ENCODE data around the gene NRCAM. TPM values are rescaled to one million over a fixed set of nuclear protein-coding genes. Genes with fewer than 3 reads are reported as not detected.

NRCAM gene
- total RNA-seq, 1 donor from 2014 or later, result 9.3 TPM

GRCh38 chr7:108210796-108211195 is 245.4 kb downstream of the NRCAM start:
- no peak overlapping the region for H3K9ac ChIP-seq (ENCODE audit: low read length)
- H3K79me2 ChIP-seq (ENCODE audit: insufficient read depth, low read length), result no peaks in the 10 kb centered on the region
- H3K4me3 ChIP-seq (ENCODE audit: insufficient read depth, low read depth, low read length), result no peak overlapping the region
- H3K4me1 ChIP-seq (ENCODE audit: insufficient read depth, low read length), result peaks cover 10% of the 10 kb centered on the region
- no peaks in the 10 kb centered on the region for H3K36me3 ChIP-seq (ENCODE audit: insufficient read depth, low read length)
- H3K9me3 ChIP-seq (ENCODE audit: insufficient read depth, low read depth, low read length), result no peaks in the 10 kb centered on the region
- TF ChIP-seq EZH2 (IDR thresholded peaks at IDR 0.05; ENCODE audit: insufficient read depth, low read length), result no peak
- no peak for TF ChIP-seq CTCF (IDR thresholded peaks at IDR 0.05; ENCODE audit: insufficient read depth, low read depth, low read length)
- DNase-seq (ENCODE audit: low read depth), result no peak
- H2AFZ ChIP-seq (ENCODE audit: low read depth, low read length), result no peak overlapping the region
- Mint-ChIP-seq H3K36me3 (ENCODE audit: low read depth, unreplicated experiment) (peaks cover 2% of the 10 kb centered on the region), H3K27ac (ENCODE audit: unreplicated experiment) (peak overlapping the region; percentile 31), H3K27me3 (ENCODE audit: low read depth, unreplicated experiment) (no peaks in the 10 kb centered on the region), H3K9me3 (ENCODE audit: unreplicated experiment) (peaks cover 2% of the 10 kb centered on the region), H3K4me3 (ENCODE audit: unreplicated experiment) (peak overlapping the region; percentile 35), H3K4me1 (ENCODE audit: low read depth, unreplicated experiment) (peaks cover 9% of the 10 kb centered on the region)
- H3K4me2 ChIP-seq (ENCODE audit: low read length), result no peak overlapping the region
- H4K20me1 ChIP-seq (ENCODE audit: insufficient read depth, low read length), result no peaks in the 10 kb centered on the region
- no peak overlapping the region for H3K27ac ChIP-seq (ENCODE audit: low read depth, low read length)
- FAIRE-seq, result no peak
- no peaks in the 10 kb centered on the region for H3K27me3 ChIP-seq (ENCODE audit: insufficient read depth, low read length)

GRCh38 chr7:108205311-108205710 is 250.9 kb downstream of the NRCAM start:
- Histone ChIP-seq H3K79me2 (ENCODE audit: insufficient read depth, low read length) (no peaks in the 10 kb centered on the region), H3K27ac (ENCODE audit: low read depth, low read length) (no peak overlapping the region), H3K4me3 (ENCODE audit: insufficient read depth, low read depth, low read length) (no peak overlapping the region), H2AFZ (ENCODE audit: low read depth, low read length) (no peak overlapping the region), H4K20me1 (ENCODE audit: insufficient read depth, low read length) (no peaks in the 10 kb centered on the region), H3K4me1 (ENCODE audit: insufficient read depth, low read length) (no peaks in the 10 kb centered on the region), H3K9ac (ENCODE audit: low read length) (no peak overlapping the region), H3K9me3 (ENCODE audit: insufficient read depth, low read depth, low read length) (no peaks in the 10 kb centered on the region), H3K4me2 (ENCODE audit: low read length) (no peak overlapping the region), H3K27me3 (ENCODE audit: insufficient read depth, low read length) (no peaks in the 10 kb centered on the region), H3K36me3 (ENCODE audit: insufficient read depth, low read length) (no peaks in the 10 kb centered on the region)
- no peak for FAIRE-seq
- Mint-ChIP-seq H3K4me3 (ENCODE audit: unreplicated experiment) (no peak overlapping the region), H3K27ac (ENCODE audit: unreplicated experiment) (no peak overlapping the region), H3K4me1 (ENCODE audit: low read depth, unreplicated experiment) (no peaks in the 10 kb centered on the region), H3K27me3 (ENCODE audit: low read depth, unreplicated experiment) (peaks cover 3% of the 10 kb centered on the region), H3K9me3 (ENCODE audit: unreplicated experiment) (no peaks in the 10 kb centered on the region), H3K36me3 (ENCODE audit: low read depth, unreplicated experiment) (no peaks in the 10 kb centered on the region)
- no peak for TF ChIP-seq CTCF (IDR thresholded peaks at IDR 0.05; ENCODE audit: insufficient read depth, low read depth, low read length)
- no peak for TF ChIP-seq EZH2 (IDR thresholded peaks at IDR 0.05; ENCODE audit: insufficient read depth, low read length)
- no peak for DNase-seq (ENCODE audit: low read depth)

GRCh38 chr7:108204281-108204796 is 251.9 kb downstream of the NRCAM start:
- Histone ChIP-seq H3K9me3 (ENCODE audit: insufficient read depth, low read depth, low read length) (no peaks in the 10 kb centered on the region), H2AFZ (ENCODE audit: low read depth, low read length) (no peak overlapping the region), H3K36me3 (ENCODE audit: insufficient read depth, low read length) (no peaks in the 10 kb centered on the region), H3K9ac (ENCODE audit: low read length) (no peak overlapping the region), H3K4me2 (ENCODE audit: low read length) (no peak overlapping the region), H3K27ac (ENCODE audit: low read depth, low read length) (no peak overlapping the region), H4K20me1 (ENCODE audit: insufficient read depth, low read length) (no peaks in the 10 kb centered on the region), H3K4me3 (ENCODE audit: insufficient read depth, low read depth, low read length) (no peak overlapping the region), H3K27me3 (ENCODE audit: insufficient read depth, low read length) (no peaks in the 10 kb centered on the region), H3K79me2 (ENCODE audit: insufficient read depth, low read length) (no peaks in the 10 kb centered on the region), H3K4me1 (ENCODE audit: insufficient read depth, low read length) (no peaks in the 10 kb centered on the region)
- DNase-seq (ENCODE audit: low read depth) (no peak), FAIRE-seq (no peak)
- Mint-ChIP-seq H3K27me3 (ENCODE audit: low read depth, unreplicated experiment) (peaks cover 3% of the 10 kb centered on the region), H3K27ac (ENCODE audit: unreplicated experiment) (no peak overlapping the region), H3K9me3 (ENCODE audit: unreplicated experiment) (no peaks in the 10 kb centered on the region), H3K36me3 (ENCODE audit: low read depth, unreplicated experiment) (no peaks in the 10 kb centered on the region), H3K4me3 (ENCODE audit: unreplicated experiment) (no peak overlapping the region), H3K4me1 (ENCODE audit: low read depth, unreplicated experiment) (no peaks in the 10 kb centered on the region)
- TF ChIP-seq EZH2 (IDR thresholded peaks at IDR 0.05; ENCODE audit: insufficient read depth, low read length), result no peak
- no peak for TF ChIP-seq CTCF (IDR thresholded peaks at IDR 0.05; ENCODE audit: insufficient read depth, low read depth, low read length)
